T-helper 2 cell treated with Interferon-gamma antibody and Interleukin-4, amounts not matched to agents 100 ng/mL and 5 ng/mL, for 36 hours (primary cell): Measurements from ENCODE around the gene ANAPC4. TPM values are rescaled to one million over a fixed set of nuclear protein-coding genes. Genes with fewer than 3 reads are reported as not detected.
"Not testable (repeated sequence)": the region's sequence is repeated elsewhere in the genome, so short reads cannot be mapped to it uniquely, and the experiment has no call there.

ENCODE experiments used
- intact Hi-C: fragments of 100-400 bp; cut with micrococcal nuclease; formaldehyde crosslinking; loops from one replicate; pipeline ENCODE4 v1.15.1; 2023
- total RNA-seq: library from RNA; stranded (reverse); gene quantifications from 2 replicates; pipeline ENCODE4 v1.2.3, GENCODE V29; 2022

Gene ANAPC4
- total RNA-seq, 1 donor from 2014 or later, result 50.1 TPM

GRCh38 chr4:25372549-25372948 lies 4.5 kb upstream of the ANAPC4 start:
- intact Hi-C loops, result not testable (repeated sequence)

DNA sequence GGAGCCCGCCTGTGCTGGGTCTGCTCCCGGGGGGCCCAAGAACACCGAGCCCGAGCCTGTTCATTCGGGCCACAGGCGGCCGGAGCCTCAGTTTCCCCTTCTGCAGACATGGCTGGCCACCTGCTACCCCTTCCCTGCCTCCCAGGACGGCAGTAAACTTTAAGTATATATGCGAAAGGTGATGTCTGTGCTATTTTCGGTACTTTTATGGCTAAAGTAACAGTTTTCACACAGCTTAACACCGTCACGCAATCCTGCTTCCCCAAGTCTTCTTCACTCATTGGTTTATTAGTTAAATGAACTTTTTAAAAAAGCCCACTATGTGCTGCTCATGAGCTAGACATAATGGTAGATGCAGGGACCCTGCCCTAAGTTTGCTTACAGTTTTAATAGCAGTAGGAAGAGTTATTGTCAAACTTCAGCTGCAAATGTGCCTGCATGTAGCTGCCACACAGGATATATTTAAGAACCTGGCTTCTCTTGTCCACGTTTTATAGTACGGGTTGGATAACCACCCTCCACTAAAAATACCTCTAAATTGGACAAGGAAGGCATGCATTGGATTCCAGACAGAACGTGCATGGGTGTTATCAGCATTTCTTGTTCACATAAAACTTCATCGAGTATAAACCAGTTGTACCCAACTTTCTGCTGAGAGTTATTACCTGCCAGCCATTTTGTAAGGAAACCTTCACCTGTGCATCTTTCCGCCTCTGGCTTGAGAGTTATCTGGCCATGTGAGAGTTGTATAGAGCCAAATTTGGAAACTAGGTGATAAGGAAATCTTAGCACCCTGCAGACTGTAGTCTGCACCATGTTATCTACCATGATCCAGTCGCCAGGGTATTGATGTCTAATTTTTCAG lies 741 bp downstream of the ANAPC4 start:
- intact Hi-C loops, result loop anchor here (1.0 to 5.0 kb wide), 8 partner anchors 46 to 1204 kb away; partner anchors contain the start of genes DHX15, PI4K2B, SEPSECS and SMIM20

GRCh38 chr4:25378437-25378743 lies 1.3 kb downstream of the ANAPC4 start:
- intact Hi-C loops, result loop anchor here (5.0 kb wide), 4 partner anchors 46 to 1204 kb away; partner anchors contain the start of genes DHX15 and TBC1D19

GRCh38 chr4:25379591-25379990 lies 2.5 kb downstream of the ANAPC4 start:
- intact Hi-C loops, result loop anchor here (5.0 kb wide), 4 partner anchors 47 to 1203 kb away; partner anchors contain the start of genes DHX15 and TBC1D19

GRCh38 chr4:25383647-25384046 lies 6.6 kb downstream of the ANAPC4 start:
- intact Hi-C loops, result no loop called here

DNA sequence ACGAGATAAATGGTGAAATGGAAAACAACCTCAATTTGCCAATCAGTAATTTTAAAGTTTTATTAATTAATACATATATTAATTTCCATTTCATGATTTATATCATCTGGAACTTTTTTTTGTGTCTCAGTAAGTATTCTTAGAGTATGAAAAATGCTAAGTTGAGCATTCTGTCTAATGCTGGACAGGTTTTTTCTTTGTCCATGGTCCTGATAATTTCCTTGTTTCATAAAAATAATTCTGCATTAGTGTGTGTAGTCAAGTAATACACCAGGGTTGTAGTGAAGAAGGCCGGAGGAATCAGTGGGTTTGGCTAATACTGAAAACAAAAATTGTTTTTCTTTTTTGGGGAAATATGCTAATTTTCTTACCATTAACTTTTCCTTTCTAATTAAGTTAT lies 9.9 kb downstream of the ANAPC4 start:
- intact Hi-C loops, result no loop called here

DNA sequence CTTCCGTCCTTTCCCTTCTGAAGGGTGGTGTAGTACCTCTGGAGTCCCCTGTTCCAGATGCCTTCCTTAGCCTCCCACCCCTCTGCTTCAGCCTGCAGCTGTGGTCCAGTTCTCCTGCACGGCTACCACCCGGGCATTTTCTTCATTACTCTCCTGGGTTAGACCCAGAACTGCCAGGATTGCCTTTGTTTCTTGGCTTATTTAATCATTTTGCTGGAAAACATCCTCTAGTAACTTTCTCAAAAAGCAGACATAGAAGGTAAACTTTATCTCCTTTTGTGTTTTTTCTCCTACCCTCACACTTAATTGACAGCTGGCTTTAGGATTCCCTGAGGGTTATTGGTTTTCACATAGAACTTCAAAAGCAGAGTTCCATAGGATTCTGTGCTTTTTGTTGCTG lies 20.2 kb downstream of the ANAPC4 start:
- intact Hi-C loops, result no loop called here

DNA sequence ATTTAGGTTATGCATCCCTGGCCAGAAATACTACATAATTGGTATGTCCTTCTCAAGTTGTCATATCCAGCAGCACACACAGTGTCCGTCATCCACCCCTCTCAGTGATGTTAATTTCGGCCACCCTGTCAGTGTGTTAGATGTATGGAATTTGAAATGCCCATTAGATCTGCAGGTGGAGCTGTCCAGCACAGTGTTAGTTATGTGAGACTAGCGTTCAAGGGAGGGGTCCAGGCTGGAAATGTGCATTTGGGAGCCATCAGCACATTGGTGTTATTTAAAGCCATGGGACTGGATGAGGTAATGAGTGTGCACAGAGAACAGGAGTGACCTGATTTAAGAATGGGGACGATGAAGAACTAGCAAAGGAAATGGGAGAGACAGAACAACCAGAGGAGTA lies 22.4 kb downstream of the ANAPC4 start:
- intact Hi-C loops, result no loop called here

DNA sequence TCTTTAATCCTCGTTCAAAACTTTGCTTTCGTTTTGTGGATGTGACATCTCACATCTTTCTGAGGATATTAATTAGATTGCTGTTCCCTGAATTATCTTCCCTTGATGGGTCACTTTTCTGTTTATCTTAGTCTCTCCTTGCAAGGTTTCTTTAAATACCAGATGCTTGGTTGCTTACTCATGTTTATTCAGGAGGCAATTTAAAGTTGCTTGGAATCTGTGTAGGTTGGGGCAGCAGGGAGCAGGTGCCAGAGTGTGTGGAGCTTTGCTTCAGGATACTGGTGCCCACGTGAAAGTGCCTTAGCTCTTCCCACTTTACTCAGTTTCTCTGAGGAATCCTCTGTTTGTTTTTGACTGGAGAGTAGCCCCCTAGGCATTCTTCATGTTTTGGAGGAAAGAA lies 24.0 kb downstream of the ANAPC4 start:
- intact Hi-C loops, result no loop called here

- intact Hi-C loops, result no loop called here
Measured at GRCh38 chr4:25402521-25402920, 25.5 kb downstream of the ANAPC4 start.

GRCh38 chr4:25403699-25404098 lies 26.6 kb downstream of the ANAPC4 start:
- intact Hi-C loops, result no loop called here

GRCh38 chr4:25405453-25405852 lies 28.4 kb downstream of the ANAPC4 start:
- intact Hi-C loops, result no loop called here

DNA sequence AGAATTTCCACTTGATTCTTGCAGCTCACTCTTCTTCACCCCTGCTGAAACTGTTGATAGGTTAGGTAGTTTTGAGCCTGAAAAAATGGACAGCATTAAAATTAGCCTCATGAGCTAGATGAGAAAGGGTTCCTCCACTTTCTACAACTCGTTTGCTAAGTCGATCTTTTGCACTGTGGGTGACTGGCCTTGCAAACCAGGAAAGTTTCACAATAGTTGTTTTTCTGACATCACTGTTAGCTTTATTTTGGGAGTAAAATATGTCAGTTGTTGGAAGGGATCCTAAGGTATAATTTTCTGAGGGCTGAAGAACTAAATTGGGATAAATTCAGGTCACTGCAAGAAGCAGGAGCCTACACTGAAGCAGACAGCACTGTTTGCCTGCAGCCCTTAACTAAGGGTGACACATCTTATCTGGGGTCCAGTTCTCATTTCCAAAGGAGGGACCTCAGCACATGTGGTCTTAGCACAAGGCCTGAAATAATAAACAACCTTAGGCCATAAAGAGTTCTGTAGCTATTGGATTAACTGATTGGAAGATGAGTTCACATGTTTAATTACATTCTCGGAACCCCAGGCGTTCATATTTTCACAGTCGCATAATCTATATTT lies 29.1 kb downstream of the ANAPC4 start:
- intact Hi-C loops, result no loop called here

DNA sequence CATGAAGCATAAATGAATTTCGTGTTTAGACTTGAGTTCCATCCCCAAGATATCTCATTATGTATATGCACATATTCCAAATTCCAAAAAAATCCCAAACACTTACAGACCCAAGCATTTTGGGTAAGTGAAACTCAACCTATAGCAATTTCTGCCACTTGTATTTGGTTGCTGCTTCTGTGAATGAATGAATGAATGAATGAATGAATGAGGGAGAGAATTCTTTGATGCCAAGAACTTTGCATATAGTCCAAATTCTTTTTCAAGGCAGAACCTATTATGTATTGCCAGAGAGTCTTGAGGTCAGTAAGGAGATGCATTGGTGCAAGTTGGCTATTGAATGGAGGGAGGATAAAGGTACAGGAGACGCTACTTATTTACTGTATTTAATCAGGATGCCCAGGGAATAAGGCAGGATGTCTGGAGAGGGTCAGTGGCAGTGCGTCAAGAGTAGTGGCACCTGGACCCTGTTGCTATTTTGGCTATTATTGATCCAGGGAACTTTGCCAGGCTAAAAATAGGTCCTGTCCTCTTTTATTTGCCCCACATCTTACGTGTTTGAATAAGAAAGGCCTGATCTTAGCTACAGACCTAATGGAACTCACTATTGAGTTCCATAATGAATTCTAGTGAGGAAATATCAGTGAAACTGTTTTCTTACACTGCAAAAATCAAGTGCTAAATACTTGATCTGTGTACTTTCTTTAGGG lies 33.9 kb downstream of the ANAPC4 start:
- intact Hi-C loops, result no loop called here

DNA sequence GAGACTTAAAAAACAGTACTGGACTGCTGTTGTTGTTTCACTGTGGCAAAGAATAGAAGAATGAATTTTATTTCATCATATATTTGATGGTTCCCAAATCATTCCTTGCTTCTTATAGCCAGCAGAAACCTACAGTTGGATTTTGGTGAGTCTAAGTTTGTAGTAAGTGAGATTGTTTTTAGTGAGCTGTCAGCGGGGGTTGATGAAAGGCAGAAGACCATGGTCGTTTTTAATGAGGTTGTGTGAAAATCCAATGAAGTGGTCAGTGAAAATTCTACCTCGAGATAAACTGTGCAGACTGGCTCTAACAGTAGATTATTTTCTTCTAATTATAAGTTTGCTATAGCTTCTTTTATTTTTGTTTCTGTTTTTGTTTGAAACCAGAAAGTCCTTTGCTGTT lies 36.2 kb downstream of the ANAPC4 start:
- intact Hi-C loops, result no loop called here

DNA sequence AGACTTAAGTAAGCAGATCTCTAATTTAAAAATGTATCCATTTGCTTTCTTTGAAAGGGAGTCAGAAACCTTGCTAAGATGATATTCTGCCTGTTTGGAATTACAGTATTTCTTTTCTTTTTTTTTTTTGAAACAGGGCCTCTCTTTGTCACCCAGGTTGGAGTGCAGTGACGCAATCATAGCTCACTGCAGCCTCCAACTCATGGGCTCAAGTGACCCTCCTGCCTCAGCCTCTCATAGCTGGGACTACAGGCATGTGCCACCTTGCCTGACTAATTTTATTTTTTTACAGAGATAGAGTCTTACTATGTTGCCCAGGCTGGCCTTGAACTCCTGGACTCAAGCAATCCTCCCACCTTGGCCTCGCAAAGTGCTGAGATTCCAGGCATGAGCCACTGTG lies 40.0 kb downstream of the ANAPC4 start:
- intact Hi-C loops, result no loop called here

DNA sequence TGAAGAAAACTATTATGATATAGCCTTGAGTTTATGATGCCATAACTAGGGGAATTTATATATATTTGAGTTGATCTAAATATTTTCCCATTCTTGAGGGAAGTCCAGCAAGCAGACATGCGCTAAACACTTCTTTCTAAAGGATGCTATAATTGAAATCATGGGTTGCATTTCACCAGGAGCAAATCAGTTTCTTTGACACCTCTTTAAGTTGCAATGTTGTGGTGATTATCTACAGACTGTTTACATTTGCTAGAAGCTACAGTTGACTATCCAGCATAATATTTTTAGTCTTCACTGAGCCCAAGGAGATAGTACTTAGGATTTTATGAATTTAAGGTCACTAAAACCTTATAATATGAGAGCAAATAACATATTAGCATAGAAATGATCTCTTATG lies 43.9 kb downstream of the ANAPC4 start:
- intact Hi-C loops, result no loop called here

DNA sequence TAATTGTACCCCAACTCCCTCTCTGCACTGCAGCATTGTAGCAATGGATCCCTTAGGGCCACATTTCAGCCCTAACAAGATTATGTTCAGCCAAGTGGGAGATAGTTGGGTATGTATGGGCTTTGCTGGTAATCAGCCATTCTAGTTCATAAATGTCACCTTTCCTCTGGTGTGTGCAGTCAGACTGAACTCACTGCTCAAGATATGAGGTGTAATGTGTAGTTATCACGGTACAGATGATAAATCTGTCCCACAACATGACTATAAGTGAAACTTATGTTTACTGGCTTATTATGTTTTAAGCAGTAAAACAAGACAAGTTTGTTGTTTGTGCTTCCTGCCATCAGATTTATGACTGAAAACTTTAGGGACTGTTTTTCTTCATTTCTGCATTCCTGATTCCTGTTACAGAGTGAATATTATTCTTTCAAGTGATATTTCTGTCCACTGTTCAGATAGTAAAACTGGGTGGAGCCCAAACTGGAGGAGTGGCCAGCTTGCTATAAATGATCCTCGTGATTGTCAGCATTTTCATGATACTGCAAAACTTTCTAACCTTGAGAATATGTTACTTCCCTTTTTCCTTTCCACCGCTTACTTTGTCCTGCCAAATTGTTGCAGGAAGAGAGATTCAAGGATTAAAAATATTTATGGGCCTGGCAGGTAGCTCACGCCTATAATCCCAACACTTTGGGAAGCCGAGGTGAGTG lies 44.9 kb downstream of the ANAPC4 start:
- intact Hi-C loops, result no loop called here

DNA sequence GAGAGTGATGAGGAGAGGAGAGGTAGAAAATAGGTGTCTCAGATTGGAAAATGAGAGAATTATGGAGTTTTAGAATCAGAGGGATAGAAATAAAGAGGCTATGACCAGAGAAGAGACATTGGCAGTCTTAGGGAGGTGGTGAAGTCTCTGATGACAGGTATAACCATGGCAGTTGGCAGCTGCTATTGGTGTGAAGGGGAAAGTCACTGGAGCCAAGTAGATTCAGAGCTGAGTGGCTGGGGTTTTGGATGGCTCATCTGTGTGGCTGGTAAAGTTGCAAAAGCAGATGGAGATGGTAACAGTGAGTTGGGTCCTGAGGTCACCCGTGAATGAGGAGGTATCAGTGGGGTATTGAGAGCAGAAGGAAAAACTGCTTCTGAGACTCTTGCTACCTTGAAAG lies 46.5 kb downstream of the ANAPC4 start:
- intact Hi-C loops, result no loop called here

DNA sequence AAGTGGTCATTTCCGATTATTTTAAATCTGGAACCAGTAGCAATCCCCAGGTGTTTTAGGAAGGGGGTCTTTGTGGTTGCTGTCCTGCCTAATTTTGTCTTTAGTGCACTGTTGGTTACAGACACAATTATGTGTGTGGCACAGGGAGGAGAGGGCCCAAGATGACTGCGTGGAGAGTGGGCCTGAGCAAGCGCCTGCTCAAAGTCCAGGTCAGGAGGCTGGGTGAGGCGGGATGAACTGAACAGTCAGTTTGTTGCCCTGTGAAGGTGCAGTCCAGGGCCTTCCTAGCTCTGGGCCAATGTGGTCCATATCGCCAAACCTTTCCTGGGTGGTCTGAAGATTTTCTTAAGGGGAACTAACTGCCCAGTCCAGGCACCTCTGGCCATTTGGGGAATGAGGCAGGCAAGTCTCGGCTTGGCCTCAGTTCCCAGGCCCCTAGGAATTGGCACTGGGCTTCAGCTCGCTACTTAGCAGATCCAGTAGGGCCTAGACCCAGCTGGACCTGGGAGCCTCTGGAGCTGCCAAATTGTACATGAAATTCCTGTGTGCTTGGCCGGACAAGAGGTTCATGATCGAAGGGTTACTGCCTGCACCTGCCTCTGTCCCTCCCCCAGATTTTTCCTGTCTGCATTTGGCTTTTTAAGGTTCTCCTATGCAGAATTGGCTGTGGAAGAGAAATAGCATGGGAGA lies 47.6 kb downstream of the ANAPC4 start:
- intact Hi-C loops, result no loop called here

- intact Hi-C loops, result no loop called here
Measured at GRCh38 chr4:25425361-25425760, 48.3 kb downstream of the ANAPC4 start.
